ENCODE results near the gene ROR1.

ROR1 gene

DNA sequence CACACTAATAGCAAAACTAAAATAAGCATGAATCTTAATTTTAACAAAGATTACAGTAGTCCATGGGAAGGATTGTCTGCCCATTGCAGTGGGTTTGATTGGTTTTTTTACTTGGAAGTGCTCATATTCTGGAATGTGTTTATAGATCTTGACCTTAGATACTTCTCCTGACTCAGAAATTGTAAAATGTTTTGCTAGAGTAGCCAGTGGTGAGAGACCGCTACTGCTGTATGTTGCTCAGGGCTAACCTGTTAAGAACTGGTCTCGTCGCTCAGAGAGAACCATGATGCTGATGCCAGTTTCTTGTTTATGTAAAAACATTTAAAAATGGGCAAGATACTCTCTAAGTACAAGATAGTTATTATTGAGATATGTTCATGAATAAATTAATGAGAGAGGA lies 99.9 kb downstream of the ROR1 start:
- TF ChIP-seq, protein P1, sequence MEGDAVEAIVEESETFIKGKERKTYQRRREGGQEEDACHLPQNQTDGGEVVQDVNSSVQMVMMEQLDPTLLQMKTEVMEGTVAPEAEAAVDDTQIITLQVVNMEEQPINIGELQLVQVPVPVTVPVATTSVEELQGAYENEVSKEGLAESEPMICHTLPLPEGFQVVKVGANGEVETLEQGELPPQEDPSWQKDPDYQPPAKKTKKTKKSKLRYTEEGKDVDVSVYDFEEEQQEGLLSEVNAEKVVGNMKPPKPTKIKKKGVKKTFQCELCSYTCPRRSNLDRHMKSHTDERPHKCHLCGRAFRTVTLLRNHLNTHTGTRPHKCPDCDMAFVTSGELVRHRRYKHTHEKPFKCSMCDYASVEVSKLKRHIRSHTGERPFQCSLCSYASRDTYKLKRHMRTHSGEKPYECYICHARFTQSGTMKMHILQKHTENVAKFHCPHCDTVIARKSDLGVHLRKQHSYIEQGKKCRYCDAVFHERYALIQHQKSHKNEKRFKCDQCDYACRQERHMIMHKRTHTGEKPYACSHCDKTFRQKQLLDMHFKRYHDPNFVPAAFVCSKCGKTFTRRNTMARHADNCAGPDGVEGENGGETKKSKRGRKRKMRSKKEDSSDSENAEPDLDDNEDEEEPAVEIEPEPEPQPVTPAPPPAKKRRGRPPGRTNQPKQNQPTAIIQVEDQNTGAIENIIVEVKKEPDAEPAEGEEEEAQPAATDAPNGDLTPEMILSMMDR (IDR thresholded peaks at IDR 0.05; ENCODE audit: insufficient read depth, low read length, missing control alignments): no peak
- POLR2A ChIA-PET: no interaction called here
- no peak for DNase-seq (ENCODE audit: low read depth, low spot score)
- CTCF ChIA-PET: interaction anchor here (1.0 kb wide), 1 partner anchor 263 kb away, joined by 4 read pairs; no protein-coding TSS in a partner anchor
- no peak overlapping the region for H3K4me3 ChIP-seq (ENCODE audit: low read depth, low read length)

DNA sequence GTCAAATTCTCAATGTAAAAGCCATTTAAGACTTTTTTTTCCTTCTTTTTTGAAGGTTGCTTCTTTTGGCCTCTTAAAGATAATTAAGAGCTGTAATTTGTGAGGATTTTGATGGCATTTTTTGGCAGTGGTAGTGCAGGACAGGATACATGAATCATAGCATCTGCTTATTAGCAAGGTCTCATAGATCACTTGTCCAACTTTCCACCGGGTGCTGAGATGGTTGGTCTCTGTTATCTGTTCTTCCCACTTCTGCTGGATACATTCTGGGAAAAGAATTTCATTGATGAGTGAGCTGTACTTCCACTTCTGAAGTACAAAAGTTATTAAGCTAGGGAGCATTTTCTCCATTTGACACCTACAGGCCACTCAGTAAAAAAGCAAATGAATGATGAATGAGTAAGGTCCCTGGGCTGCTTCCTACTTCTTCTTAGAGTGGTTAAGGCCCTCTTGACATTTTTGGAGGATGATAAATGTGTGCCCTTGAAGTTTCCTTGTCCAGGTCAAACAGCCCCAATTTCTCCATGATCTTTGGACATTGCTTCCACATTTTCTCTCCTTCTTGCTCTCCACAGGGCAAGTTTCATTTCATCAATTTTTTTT lies 100.6 kb downstream of the ROR1 start:
- ChIA-PET CTCF (interaction anchor here (1.0 kb wide), 1 partner anchor 263 kb away, joined by 4 read pairs; no protein-coding TSS in a partner anchor), POLR2A (no interaction called here)
- H3K4me3 ChIP-seq (ENCODE audit: low read depth, low read length): no peak overlapping the region
- TF ChIP-seq, protein P1 (IDR thresholded peaks at IDR 0.05; ENCODE audit: insufficient read depth, low read length, missing control alignments): no peak
- no peak for DNase-seq (ENCODE audit: low read depth, low spot score)

DNA sequence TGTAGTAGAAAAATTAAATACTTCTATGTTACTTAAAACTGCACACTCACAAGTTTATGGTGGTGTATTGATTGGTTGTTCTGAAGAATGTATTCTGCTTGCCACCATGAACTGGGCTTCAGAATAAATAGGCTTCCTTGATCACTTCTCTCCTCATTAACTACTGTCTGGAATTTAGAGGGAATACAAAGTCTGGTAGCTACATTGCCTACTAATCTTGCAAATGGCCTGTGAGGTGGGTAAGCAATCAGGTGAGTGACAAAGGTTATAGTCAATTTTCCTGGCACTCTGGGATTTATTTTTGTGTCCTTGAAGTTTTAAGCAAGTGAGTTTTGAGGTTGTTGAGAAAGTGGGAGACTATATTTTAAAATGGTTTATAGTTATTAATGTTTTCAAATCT lies 101.8 kb downstream of the ROR1 start:
- H3K4me3 ChIP-seq (ENCODE audit: low read depth, low read length): no peak overlapping the region
- ChIA-PET CTCF (interaction anchor here (1.0 kb wide), 1 partner anchor 18 kb away, joined by 6 read pairs; no protein-coding TSS in a partner anchor), POLR2A (no interaction called here)
- TF ChIP-seq, protein P1 (IDR thresholded peaks at IDR 0.05; ENCODE audit: insufficient read depth, low read length, missing control alignments): no peak
- DNase-seq (ENCODE audit: low read depth, low spot score): no peak

DNA sequence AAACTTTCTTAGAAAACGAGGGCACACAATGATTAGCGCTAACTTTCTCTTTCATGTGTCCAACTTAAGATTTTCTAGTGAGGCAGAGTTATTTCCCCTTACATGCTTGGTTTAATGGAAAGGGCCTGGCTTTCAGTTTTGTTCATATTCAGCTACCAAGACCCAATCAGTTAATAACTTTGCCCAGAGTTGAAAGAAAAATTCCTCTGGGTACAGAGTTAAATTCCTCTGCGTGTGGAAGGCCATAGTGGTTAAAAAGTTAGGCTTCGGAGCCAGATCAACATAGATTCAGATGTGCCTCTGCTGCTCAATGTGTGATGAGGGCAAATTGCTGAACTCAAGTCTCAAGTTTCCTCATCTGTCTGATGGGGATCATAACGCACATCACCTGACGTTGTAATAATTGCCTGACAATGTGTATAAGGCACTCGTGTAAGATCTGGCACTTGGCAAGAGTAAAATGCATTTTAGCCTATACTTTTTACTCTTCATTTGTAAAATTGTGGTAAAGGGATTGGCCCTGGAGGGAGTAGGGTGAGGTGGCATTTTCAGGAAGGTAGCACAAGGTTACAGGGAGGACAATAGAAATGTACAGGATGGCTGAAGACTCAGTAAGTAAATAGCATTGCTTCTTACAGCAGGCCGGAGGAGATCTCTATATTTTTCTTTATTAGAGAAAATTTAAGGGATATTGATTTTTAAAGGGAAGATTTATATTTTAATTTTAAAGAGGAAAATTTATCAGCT lies 103.4 kb downstream of the ROR1 start:
- POLR2A ChIA-PET: no interaction called here
- DNase-seq (ENCODE audit: low read depth, low spot score): no peak
- H3K4me3 ChIP-seq (ENCODE audit: low read depth, low read length): no peak overlapping the region
- TF ChIP-seq, protein P1 (IDR thresholded peaks at IDR 0.05; ENCODE audit: insufficient read depth, low read length, missing control alignments): no peak
- CTCF ChIA-PET: interaction anchor here (0.7 to 1.7 kb wide), 9 partner anchors 9 to 260 kb away, joined by 3 to 5 read pairs (median 3); no protein-coding TSS in a partner anchor

DNA sequence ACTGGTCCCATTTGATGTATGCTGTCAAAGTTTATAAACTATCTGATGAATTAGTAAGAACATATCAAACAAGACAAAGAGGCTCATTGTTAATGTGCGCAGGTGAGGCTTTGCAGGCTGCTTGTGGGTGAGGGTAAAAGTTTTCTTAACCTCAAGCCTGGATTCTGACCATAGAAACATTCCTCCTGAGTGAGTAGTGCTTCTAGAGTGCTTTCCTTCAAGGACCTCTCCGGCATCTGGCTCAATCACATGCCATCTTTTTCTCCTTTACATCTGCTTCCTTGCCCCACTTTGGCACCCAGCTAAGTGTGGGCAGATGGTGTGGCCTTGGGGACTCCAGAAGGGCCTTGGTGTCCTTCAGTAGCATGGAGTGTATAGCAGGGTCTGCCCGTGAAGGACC lies 104.0 kb downstream of the ROR1 start:
- no peak for DNase-seq (ENCODE audit: low read depth, low spot score)
- POLR2A ChIA-PET: no interaction called here
- TF ChIP-seq, protein P1 (IDR thresholded peaks at IDR 0.05; ENCODE audit: insufficient read depth, low read length, missing control alignments): no peak
- no peak overlapping the region for H3K4me3 ChIP-seq (ENCODE audit: low read depth, low read length)
- CTCF ChIA-PET: interaction anchor here (1.0 to 1.7 kb wide), 5 partner anchors 11 to 257 kb away, joined by 3 to 5 read pairs (median 5); no protein-coding TSS in a partner anchor

DNA sequence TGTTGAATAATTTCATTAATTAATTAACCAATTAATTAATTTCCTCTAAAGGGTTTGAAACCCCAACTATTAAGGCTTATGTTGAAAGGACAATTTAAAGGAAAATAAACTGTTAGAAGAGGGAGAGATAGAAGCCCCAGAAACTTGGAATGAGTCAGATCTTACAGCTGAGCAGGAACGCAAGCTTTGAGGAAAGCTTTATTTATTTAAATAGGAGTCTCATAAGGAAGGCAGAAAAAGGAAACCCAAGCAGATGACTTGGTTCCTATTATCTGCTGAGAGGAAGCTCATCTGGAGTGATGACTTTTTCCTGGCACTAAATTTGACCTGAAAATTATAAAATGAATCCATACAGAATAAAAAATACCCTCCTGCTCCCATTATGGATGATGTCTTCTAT lies 105.1 kb downstream of the ROR1 start:
- POLR2A ChIA-PET: no interaction called here
- CTCF ChIA-PET: interaction anchor here (1.2 to 1.7 kb wide), 3 partner anchors 42 to 187 kb away, joined by 3 to 5 read pairs (median 5); no protein-coding TSS in a partner anchor
- DNase-seq (ENCODE audit: low read depth, low spot score): no peak

More for the DNA sequence above, 105.1 kb downstream of the ROR1 start:
- TF ChIP-seq, protein P1 (IDR thresholded peaks at IDR 0.05; ENCODE audit: insufficient read depth, low read length, missing control alignments): no peak
- no peak overlapping the region for H3K4me3 ChIP-seq (ENCODE audit: low read depth, low read length)

Data from AG04449 (cell line).